ENCODE measurements around the gene FRMPD2.

The FRMPD2 gene

GRCh38 chr10:48233559-48234005 is 40.9 kb downstream of the FRMPD2 start:
- no peak overlapping the region for H2AK5ac ChIP-seq (ENCODE audit: low read length)
- H3K14ac ChIP-seq (ENCODE audit: low read length): no peak overlapping the region
- H2BK120ac ChIP-seq (ENCODE audit: insufficient read depth, low read length, poor library complexity): no peak overlapping the region
- no CpG with 5 or more reads among the region's 2 CpGs for WGBS (ENCODE audit: extremely low coverage, insufficient coverage, insufficient read length)
- H4K12ac ChIP-seq (ENCODE audit: low read depth, low read length): no peak overlapping the region
- peaks cover 0 to 6% of the 10 kb centered on the region in 2 experiments for H3K4me1 ChIP-seq (ENCODE audit: control insufficient read depth in 1 of 2, insufficient read depth in 2 of 2, low read length in 2 of 2)
- no peak overlapping the region for H3K27ac ChIP-seq (ENCODE audit: low read depth, low read length)
- no peak overlapping the region for H2BK12ac ChIP-seq (ENCODE audit: low read length)
- H4K8ac ChIP-seq (ENCODE audit: low read depth, low read length): no peak overlapping the region
- no peak overlapping the region for H4K91ac ChIP-seq (ENCODE audit: low read depth, low read length)
- no peaks in the 10 kb centered on the region for H3K79me2 ChIP-seq (ENCODE audit: control insufficient read depth, insufficient read depth, low read length, poor library complexity)
- no peak overlapping the region for H3K4me3 ChIP-seq (ENCODE audit: low read depth, low read length)
- H3K79me1 ChIP-seq (ENCODE audit: low read length): peaks cover 2% of the 10 kb centered on the region
- H2AFZ ChIP-seq (ENCODE audit: insufficient read depth, low read length, poor library complexity): no peak overlapping the region
- no peak for DNase-seq
- no peaks in the 10 kb centered on the region for H3K36me3 ChIP-seq (ENCODE audit: control insufficient read depth in 1 of 2, insufficient read depth in 2 of 2, low read length in 2 of 2)
- no peaks in the 10 kb centered on the region for H3K27me3 ChIP-seq (ENCODE audit: insufficient read depth, low read length)
- no peak overlapping the region for H3K18ac ChIP-seq (ENCODE audit: low read length)
- H3K9me3 ChIP-seq (ENCODE audit: insufficient read depth, low read depth, low read length): no peaks in the 10 kb centered on the region
- no peak overlapping the region for H3K4ac ChIP-seq (ENCODE audit: low read depth, low read length)
- no peak overlapping the region for H3K23ac ChIP-seq (ENCODE audit: low read length)
- no peak overlapping the region for H3K4me2 ChIP-seq (ENCODE audit: low read length)
- no peak overlapping the region for H2BK5ac ChIP-seq (ENCODE audit: low read depth, low read length, poor library complexity)
- H3K9ac ChIP-seq (ENCODE audit: low read length): no peak overlapping the region

GRCh38 chr10:48232717-48233447 is 41.6 kb downstream of the FRMPD2 start:
- H3K4me2 ChIP-seq (ENCODE audit: low read length): no peak overlapping the region
- H3K4me3 ChIP-seq (ENCODE audit: low read depth, low read length): no peak overlapping the region
- no peak overlapping the region for H4K91ac ChIP-seq (ENCODE audit: low read depth, low read length)
- H3K79me1 ChIP-seq (ENCODE audit: low read length): peaks cover 2% of the 10 kb centered on the region
- no peak overlapping the region for H3K27ac ChIP-seq (ENCODE audit: low read depth, low read length)
- DNase-seq: no peak
- no peak overlapping the region for H3K18ac ChIP-seq (ENCODE audit: low read length)
- H2AFZ ChIP-seq (ENCODE audit: insufficient read depth, low read length, poor library complexity): no peak overlapping the region
- H3K27me3 ChIP-seq (ENCODE audit: insufficient read depth, low read length): no peaks in the 10 kb centered on the region
- H3K23ac ChIP-seq (ENCODE audit: low read length): no peak overlapping the region
- H2BK5ac ChIP-seq (ENCODE audit: low read depth, low read length, poor library complexity): no peak overlapping the region
- H3K14ac ChIP-seq (ENCODE audit: low read length): no peak overlapping the region
- H3K79me2 ChIP-seq (ENCODE audit: control insufficient read depth, insufficient read depth, low read length, poor library complexity): no peaks in the 10 kb centered on the region
- H2BK120ac ChIP-seq (ENCODE audit: insufficient read depth, low read length, poor library complexity): no peak overlapping the region
- no peak overlapping the region for H3K9ac ChIP-seq (ENCODE audit: low read length)
- H3K36me3 ChIP-seq (ENCODE audit: control insufficient read depth in 1 of 2, insufficient read depth in 2 of 2, low read length in 2 of 2): no peaks in the 10 kb centered on the region
- no peak overlapping the region for H2AK5ac ChIP-seq (ENCODE audit: low read length)
- H2BK12ac ChIP-seq (ENCODE audit: low read length): no peak overlapping the region
- peaks cover 0 to 6% of the 10 kb centered on the region in 2 experiments for H3K4me1 ChIP-seq (ENCODE audit: control insufficient read depth in 1 of 2, insufficient read depth in 2 of 2, low read length in 2 of 2)
- WGBS (ENCODE audit: extremely low coverage, insufficient coverage, insufficient read length): no CpG with 5 or more reads among the region's 3 CpGs
- no peak overlapping the region for H3K4ac ChIP-seq (ENCODE audit: low read depth, low read length)
- no peaks in the 10 kb centered on the region for H3K9me3 ChIP-seq (ENCODE audit: insufficient read depth, low read depth, low read length)
- H4K12ac ChIP-seq (ENCODE audit: low read depth, low read length): no peak overlapping the region
- H4K8ac ChIP-seq (ENCODE audit: low read depth, low read length): no peak overlapping the region

- Histone ChIP-seq H3K36me3 (ENCODE audit: control insufficient read depth in 1 of 2, insufficient read depth in 2 of 2, low read length in 2 of 2) (no peaks in the 10 kb centered on the region), H3K27ac (ENCODE audit: low read depth, low read length) (no peak overlapping the region), H3K14ac (ENCODE audit: low read length) (no peak overlapping the region), H3K27me3 (ENCODE audit: insufficient read depth, low read length) (no peaks in the 10 kb centered on the region), H3K79me1 (ENCODE audit: low read length) (peaks cover 2% of the 10 kb centered on the region), H2AK5ac (ENCODE audit: low read length) (no peak overlapping the region), H3K4me1 (ENCODE audit: control insufficient read depth in 1 of 2, insufficient read depth in 2 of 2, low read length in 2 of 2) (peaks cover 0 to 6% of the 10 kb centered on the region in 2 experiments), H4K91ac (ENCODE audit: low read depth, low read length) (no peak overlapping the region), H4K8ac (ENCODE audit: low read depth, low read length) (no peak overlapping the region), H3K4ac (ENCODE audit: low read depth, low read length) (no peak overlapping the region), H2BK5ac (ENCODE audit: low read depth, low read length, poor library complexity) (no peak overlapping the region), H3K9me3 (ENCODE audit: insufficient read depth, low read depth, low read length) (no peaks in the 10 kb centered on the region), H2BK12ac (ENCODE audit: low read length) (no peak overlapping the region), H3K9ac (ENCODE audit: low read length) (no peak overlapping the region), H3K23ac (ENCODE audit: low read length) (no peak overlapping the region), H3K79me2 (ENCODE audit: control insufficient read depth, insufficient read depth, low read length, poor library complexity) (no peaks in the 10 kb centered on the region), H2AFZ (ENCODE audit: insufficient read depth, low read length, poor library complexity) (no peak overlapping the region), H3K4me3 (ENCODE audit: low read depth, low read length) (no peak overlapping the region), H3K4me2 (ENCODE audit: low read length) (no peak overlapping the region), H3K18ac (ENCODE audit: low read length) (no peak overlapping the region), H4K12ac (ENCODE audit: low read depth, low read length) (no peak overlapping the region), H2BK120ac (ENCODE audit: insufficient read depth, low read length, poor library complexity) (no peak overlapping the region)
- no CpG with 5 or more reads among the region's 6 CpGs for WGBS (ENCODE audit: extremely low coverage, insufficient coverage, insufficient read length)
- no peak for DNase-seq
These were observed 42.7 kb downstream of the FRMPD2 start for GRCh38 chr10:48231699-48232315.

- Histone ChIP-seq H2BK5ac (ENCODE audit: low read depth, low read length, poor library complexity) (no peak overlapping the region), H3K4me2 (ENCODE audit: low read length) (no peak overlapping the region), H3K9ac (ENCODE audit: low read length) (no peak overlapping the region), H4K8ac (ENCODE audit: low read depth, low read length) (no peak overlapping the region), H3K4me3 (ENCODE audit: low read depth, low read length) (no peak overlapping the region), H3K79me2 (ENCODE audit: control insufficient read depth, insufficient read depth, low read length, poor library complexity) (no peaks in the 10 kb centered on the region), H4K91ac (ENCODE audit: low read depth, low read length) (no peak overlapping the region), H2AK5ac (ENCODE audit: low read length) (no peak overlapping the region), H3K9me3 (ENCODE audit: insufficient read depth, low read depth, low read length) (no peaks in the 10 kb centered on the region), H3K4me1 (ENCODE audit: control insufficient read depth in 1 of 2, insufficient read depth in 2 of 2, low read length in 2 of 2) (peaks cover 0 to 2% of the 10 kb centered on the region in 2 experiments), H2BK12ac (ENCODE audit: low read length) (no peak overlapping the region), H4K12ac (ENCODE audit: low read depth, low read length) (no peak overlapping the region), H2BK120ac (ENCODE audit: insufficient read depth, low read length, poor library complexity) (no peak overlapping the region), H3K36me3 (ENCODE audit: control insufficient read depth in 1 of 2, insufficient read depth in 2 of 2, low read length in 2 of 2) (no peaks in the 10 kb centered on the region), H3K23ac (ENCODE audit: low read length) (no peak overlapping the region), H3K18ac (ENCODE audit: low read length) (no peak overlapping the region), H2AFZ (ENCODE audit: insufficient read depth, low read length, poor library complexity) (no peak overlapping the region), H3K27me3 (ENCODE audit: insufficient read depth, low read length) (no peaks in the 10 kb centered on the region), H3K79me1 (ENCODE audit: low read length) (peaks cover 2% of the 10 kb centered on the region), H3K4ac (ENCODE audit: low read depth, low read length) (no peak overlapping the region), H3K27ac (ENCODE audit: low read depth, low read length) (no peak overlapping the region), H3K14ac (ENCODE audit: low read length) (no peak overlapping the region)
- DNase-seq: no peak
- WGBS (ENCODE audit: extremely low coverage, insufficient coverage, insufficient read length): no CpG with 5 or more reads among the region's 2 CpGs
These were observed 43.3 kb downstream of the FRMPD2 start for GRCh38 chr10:48231178-48231577.

Measured in trophoblast cell (in vitro differentiated cells and primary cell).